ENCODE data around the gene TMEM130. TPM values are rescaled to one million over a fixed set of nuclear protein-coding genes. Genes with fewer than 3 reads are reported as not detected.

The TMEM130 gene
- total RNA-seq, 1 experiment from 2014 or later = 2.1 TPM

DNA sequence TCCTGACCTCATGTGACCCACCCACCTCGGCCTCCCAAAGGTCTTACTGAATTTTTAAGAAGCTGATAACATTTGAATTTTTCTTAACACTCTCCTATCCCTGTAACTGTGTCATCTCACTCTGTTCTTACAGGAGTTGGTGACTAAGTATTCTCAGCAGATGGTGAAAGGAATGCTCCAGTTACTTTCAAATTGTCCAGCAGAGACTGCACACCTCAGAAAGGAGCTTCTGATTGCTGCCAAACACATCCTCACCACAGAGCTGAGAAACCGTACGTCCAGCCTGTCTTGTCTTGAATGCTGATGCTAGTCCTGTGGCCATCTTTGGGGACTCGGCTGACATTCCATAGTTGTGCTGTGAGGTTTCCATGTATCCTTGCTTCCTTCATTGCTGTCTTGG is 33.4 kb upstream of the TMEM130 start:
- DNase-seq = no peak
- Histone ChIP-seq H3F3A (ENCODE audit: insufficient read depth, low read depth) (no peaks in the 10 kb centered on the region), H3K27ac (no peak overlapping the region), H3K9me3 (ENCODE audit: insufficient read depth, low read depth) (no peaks in the 10 kb centered on the region), H3K79me2 (ENCODE audit: low read depth) (no peaks in the 10 kb centered on the region), H3K27me3 (ENCODE audit: insufficient read depth, low read depth) (no peaks in the 10 kb centered on the region), H2AFZ (no peak overlapping the region), H3K36me3 (ENCODE audit: low read depth) (peaks cover 37% of the 10 kb centered on the region), H3K9me2 (ENCODE audit: insufficient read depth) (no peaks in the 10 kb centered on the region), H3K4me3 (no peak overlapping the region), H4K20me1 (ENCODE audit: insufficient read depth) (no peaks in the 10 kb centered on the region; the same call in 1 of the 2 replicates), H3K4me1 (replicated peaks; ENCODE audit: insufficient read depth) (no peaks in the 10 kb centered on the region), H3K4me2 (no peak overlapping the region)
- intact Hi-C loops (cut with micrococcal nuclease; ENCODE audit: unreplicated experiment) = no loop called here
- TF ChIP-seq, protein P1, sequence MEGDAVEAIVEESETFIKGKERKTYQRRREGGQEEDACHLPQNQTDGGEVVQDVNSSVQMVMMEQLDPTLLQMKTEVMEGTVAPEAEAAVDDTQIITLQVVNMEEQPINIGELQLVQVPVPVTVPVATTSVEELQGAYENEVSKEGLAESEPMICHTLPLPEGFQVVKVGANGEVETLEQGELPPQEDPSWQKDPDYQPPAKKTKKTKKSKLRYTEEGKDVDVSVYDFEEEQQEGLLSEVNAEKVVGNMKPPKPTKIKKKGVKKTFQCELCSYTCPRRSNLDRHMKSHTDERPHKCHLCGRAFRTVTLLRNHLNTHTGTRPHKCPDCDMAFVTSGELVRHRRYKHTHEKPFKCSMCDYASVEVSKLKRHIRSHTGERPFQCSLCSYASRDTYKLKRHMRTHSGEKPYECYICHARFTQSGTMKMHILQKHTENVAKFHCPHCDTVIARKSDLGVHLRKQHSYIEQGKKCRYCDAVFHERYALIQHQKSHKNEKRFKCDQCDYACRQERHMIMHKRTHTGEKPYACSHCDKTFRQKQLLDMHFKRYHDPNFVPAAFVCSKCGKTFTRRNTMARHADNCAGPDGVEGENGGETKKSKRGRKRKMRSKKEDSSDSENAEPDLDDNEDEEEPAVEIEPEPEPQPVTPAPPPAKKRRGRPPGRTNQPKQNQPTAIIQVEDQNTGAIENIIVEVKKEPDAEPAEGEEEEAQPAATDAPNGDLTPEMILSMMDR (conservative IDR thresholded peaks at IDR 0.05) = no peak
- TF ChIP-seq EZH2 (IDR thresholded peaks at IDR 0.05; ENCODE audit: low read depth) = no peak
- CTCF ChIA-PET = no interaction called here
- BruUV-seq (replicated peaks) = no TSS peak
- POLR2A ChIA-PET (ENCODE audit: unreplicated experiment) = no interaction called here

DNA sequence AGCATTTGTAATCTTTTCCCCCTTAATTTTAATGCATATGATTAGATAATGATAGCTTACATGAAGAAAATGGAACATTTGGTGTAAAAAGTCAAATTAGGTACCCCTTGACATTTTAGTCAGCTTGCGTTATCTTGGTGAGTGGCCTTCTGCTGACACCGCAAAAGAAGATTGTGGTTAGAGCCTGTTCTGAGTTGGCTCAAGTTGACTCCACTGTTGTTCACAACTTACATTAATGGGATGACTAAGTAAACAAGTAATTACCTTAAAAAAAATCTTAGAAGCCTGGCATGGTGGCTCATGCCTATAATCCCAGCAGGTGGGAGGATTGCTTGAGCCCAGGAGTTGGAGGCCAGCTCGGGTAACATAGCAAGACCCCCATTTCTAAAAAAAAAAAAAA is 32.7 kb upstream of the TMEM130 start:
- Histone ChIP-seq H3K27me3 (ENCODE audit: insufficient read depth, low read depth) (no peaks in the 10 kb centered on the region), H3K9me2 (ENCODE audit: insufficient read depth) (no peaks in the 10 kb centered on the region), H2AFZ (no peak overlapping the region), H3K36me3 (ENCODE audit: low read depth) (peaks cover 43% of the 10 kb centered on the region), H3K4me2 (no peak overlapping the region), H3K4me1 (replicated peaks; ENCODE audit: insufficient read depth) (no peaks in the 10 kb centered on the region), H3F3A (ENCODE audit: insufficient read depth, low read depth) (no peaks in the 10 kb centered on the region), H3K79me2 (ENCODE audit: low read depth) (no peaks in the 10 kb centered on the region), H3K27ac (no peak overlapping the region), H4K20me1 (ENCODE audit: insufficient read depth) (no peaks in the 10 kb centered on the region; the same call in 1 of the 2 replicates), H3K4me3 (no peak overlapping the region), H3K9me3 (ENCODE audit: insufficient read depth, low read depth) (no peaks in the 10 kb centered on the region)
- no peak for DNase-seq
- ChIA-PET POLR2A (ENCODE audit: unreplicated experiment) (no interaction called here), CTCF (no interaction called here)
- BruUV-seq (replicated peaks) = no TSS peak
- intact Hi-C loops (cut with micrococcal nuclease; ENCODE audit: unreplicated experiment) = no loop called here
- TF ChIP-seq, protein P1 (conservative IDR thresholded peaks at IDR 0.05) = no peak
- no peak for TF ChIP-seq EZH2 (IDR thresholded peaks at IDR 0.05; ENCODE audit: low read depth)

DNA sequence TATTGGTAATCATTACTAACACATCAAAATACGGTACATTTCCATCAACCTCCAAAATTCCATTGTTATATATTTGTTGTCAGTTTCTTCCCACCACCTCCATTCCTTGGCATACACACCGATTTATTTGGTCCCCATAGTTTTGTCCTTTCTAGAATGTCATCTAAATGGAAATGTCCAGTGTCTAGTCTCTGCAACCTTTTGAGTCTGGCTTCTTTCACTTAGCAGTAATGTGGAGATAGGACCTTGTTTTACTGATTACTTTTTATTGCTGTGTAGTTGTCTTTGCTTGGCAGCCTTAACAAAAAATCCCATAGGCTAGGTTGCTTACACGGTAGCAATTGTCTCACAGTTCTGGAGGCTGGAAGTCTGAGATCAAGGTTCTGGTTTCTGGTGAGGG is 31.0 kb upstream of the TMEM130 start:
- ChIA-PET CTCF (no interaction called here), POLR2A (ENCODE audit: unreplicated experiment) (no interaction called here)
- no TSS peak for BruUV-seq (replicated peaks)
- Histone ChIP-seq H3K27ac (no peak overlapping the region), H3K9me3 (ENCODE audit: insufficient read depth, low read depth) (no peaks in the 10 kb centered on the region), H3F3A (ENCODE audit: insufficient read depth, low read depth) (no peaks in the 10 kb centered on the region), H3K4me1 (replicated peaks; ENCODE audit: insufficient read depth) (no peaks in the 10 kb centered on the region), H3K4me2 (no peak overlapping the region), H3K27me3 (ENCODE audit: insufficient read depth, low read depth) (no peaks in the 10 kb centered on the region), H2AFZ (no peak overlapping the region), H3K4me3 (no peak overlapping the region), H3K36me3 (ENCODE audit: low read depth) (peaks cover 50% of the 10 kb centered on the region), H4K20me1 (ENCODE audit: insufficient read depth) (no peaks in the 10 kb centered on the region), H3K79me2 (ENCODE audit: low read depth) (no peaks in the 10 kb centered on the region), H3K9me2 (ENCODE audit: insufficient read depth) (no peaks in the 10 kb centered on the region)
- TF ChIP-seq, protein P1 (conservative IDR thresholded peaks at IDR 0.05) = no peak
- no peak for TF ChIP-seq EZH2 (IDR thresholded peaks at IDR 0.05; ENCODE audit: low read depth)
- no peak for DNase-seq
- intact Hi-C loops (cut with micrococcal nuclease; ENCODE audit: unreplicated experiment) = no loop called here
